A549 (cell line): ENCODE data around the gene THSD7A.

ENCODE experiments used
- RAD21 ChIP-seq, 2 experiments: fragments of >200 bp in 1 of 2; sonication (Bioruptor Twin) in 1 of 2; formaldehyde crosslinking in 1 of 2; IDR thresholded peaks in 1 of 2; conservative IDR thresholded peaks in 1 of 2; 2 replicates in 1 of 2; 3 replicates in 1 of 2; pipeline ENCODE4 v1.6.1; 2012 to 2018; ENCODE audit warnings: inconsistent platforms in 1 of 2
- ZC3H11A ChIP-seq: fragments of 450-650 bp; IDR thresholded peaks from 2 replicates; pipeline ENCODE4 v1.6.1; 2014; ENCODE audit warnings: antibody characterized with exemption, mild to moderate bottlenecking
- TF ChIP-seq, protein P1 (sequence below): fragments of >200 bp; sonication (Bioruptor Twin); formaldehyde crosslinking; IDR thresholded peaks from 3 replicates; pipeline ENCODE4 v1.5.1; 2016

DNA sequence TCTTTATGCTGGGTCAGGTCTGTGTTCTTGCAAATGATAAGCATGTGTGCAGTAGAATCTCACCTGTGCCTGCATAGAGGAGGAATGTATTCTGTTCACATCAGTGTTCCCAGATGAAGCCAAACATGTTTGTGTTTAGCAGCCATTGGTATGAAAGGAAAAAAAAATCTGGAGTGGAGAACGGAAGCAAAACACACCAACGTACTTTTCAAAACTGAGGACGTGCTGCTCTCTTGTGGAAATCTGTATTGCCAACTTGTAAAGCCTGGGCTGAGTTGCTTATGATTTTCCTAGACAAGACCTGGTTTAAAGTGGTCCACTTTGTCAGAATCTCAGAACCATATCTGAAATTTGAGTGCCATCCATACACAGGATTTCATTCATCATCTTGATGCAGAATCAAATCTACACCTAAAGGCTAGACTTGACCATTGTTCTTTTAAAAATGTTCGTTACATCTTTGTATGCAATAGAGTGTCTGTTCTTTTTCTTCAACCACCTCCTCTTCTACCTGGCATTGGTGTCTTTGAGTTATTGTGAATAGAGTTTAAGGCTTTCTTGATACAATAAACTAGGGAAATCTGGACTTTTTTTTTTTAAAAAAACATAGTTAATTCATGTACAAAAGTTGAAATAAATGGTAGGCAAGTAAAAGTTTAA is 490.6 kb downstream of the THSD7A start:
- no peak for TF ChIP-seq ZC3H11A
- peak; percentile 59 to 68 for TF ChIP-seq RAD21 (conservative IDR thresholded peaks at IDR 0.05 in 1 of 2, IDR thresholded peaks at IDR 0.05 in 1 of 2)
- TF ChIP-seq, protein P1, sequence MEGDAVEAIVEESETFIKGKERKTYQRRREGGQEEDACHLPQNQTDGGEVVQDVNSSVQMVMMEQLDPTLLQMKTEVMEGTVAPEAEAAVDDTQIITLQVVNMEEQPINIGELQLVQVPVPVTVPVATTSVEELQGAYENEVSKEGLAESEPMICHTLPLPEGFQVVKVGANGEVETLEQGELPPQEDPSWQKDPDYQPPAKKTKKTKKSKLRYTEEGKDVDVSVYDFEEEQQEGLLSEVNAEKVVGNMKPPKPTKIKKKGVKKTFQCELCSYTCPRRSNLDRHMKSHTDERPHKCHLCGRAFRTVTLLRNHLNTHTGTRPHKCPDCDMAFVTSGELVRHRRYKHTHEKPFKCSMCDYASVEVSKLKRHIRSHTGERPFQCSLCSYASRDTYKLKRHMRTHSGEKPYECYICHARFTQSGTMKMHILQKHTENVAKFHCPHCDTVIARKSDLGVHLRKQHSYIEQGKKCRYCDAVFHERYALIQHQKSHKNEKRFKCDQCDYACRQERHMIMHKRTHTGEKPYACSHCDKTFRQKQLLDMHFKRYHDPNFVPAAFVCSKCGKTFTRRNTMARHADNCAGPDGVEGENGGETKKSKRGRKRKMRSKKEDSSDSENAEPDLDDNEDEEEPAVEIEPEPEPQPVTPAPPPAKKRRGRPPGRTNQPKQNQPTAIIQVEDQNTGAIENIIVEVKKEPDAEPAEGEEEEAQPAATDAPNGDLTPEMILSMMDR, result peak; percentile 47; the same call in 2 of the 3 replicates
